Right kidney (tissue), 1 donor: ENCODE data around the gene MAST4.
"Not testable (repeated sequence)": the region's sequence is repeated elsewhere in the genome, so short reads cannot be mapped to it uniquely, and the experiment has no call there.

Experiments used
- DNase-seq: peaks from one replicate; pipeline ENCODE4 v3.0.0-alpha.2; 2016

MAST4 gene

GRCh38 chr5:66814146-66814991 is 218.2 kb downstream of the MAST4 start:
- peak; percentile 15 for DNase-seq

DNA sequence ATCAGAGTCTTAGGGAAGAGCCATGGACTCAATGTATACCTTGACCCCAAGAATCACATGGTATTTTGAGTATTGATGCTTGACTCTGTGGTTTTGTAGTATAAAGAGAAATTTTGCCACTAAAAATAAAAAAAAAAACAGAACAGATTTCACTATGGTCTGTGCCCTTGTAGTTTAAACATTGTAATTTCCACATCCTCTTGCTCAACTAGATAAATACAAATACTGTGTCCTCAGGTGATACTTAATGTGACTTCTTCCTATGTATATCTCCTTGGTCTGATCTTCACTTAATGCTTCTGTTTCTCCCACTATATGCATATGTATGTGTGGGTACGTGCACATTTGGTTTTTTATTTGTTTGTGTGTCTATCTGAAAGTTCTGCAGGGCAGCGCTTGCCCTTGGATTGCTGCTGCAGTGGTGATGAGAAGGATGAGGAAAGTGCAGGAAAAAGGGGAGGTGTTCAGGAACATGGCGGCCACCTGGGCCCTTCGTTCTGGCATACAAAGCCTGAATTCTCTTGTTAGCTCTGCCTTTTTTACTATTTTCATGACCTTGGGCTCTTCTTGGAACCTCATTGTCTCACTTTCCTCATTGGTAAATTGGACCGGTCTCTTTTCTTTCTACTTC is 222.2 kb downstream of the MAST4 start:
- DNase-seq = no peak

GRCh38 chr5:66818935-66819328 is 222.7 kb downstream of the MAST4 start:
- no peak for DNase-seq

DNA sequence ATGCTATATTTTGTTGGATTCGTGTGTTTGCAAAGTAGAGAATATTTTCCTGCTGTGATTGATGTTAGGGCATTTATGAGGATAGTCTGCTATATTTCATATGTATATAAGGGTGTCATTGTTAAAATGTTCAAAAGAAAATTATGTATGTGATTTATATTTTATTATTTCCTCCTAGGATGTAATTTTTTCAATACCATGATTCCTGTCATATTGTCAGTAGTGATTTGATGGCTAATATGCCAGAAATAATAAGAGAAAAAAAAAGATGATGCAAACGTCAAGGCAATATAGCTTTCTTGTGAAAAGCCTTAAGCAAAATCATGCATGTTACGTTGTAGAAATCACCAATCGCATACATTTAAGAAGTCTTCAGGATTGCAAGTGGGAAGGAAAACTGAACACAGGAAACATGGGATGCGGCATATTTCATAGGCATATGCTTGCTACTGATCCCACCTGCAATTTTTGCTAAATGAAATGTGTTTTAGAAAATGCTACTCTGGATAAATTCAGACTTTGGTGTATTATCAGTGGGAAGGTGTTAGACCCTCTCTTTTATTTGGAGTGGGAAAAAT is 224.5 kb downstream of the MAST4 start:
- DNase-seq = no peak

DNA sequence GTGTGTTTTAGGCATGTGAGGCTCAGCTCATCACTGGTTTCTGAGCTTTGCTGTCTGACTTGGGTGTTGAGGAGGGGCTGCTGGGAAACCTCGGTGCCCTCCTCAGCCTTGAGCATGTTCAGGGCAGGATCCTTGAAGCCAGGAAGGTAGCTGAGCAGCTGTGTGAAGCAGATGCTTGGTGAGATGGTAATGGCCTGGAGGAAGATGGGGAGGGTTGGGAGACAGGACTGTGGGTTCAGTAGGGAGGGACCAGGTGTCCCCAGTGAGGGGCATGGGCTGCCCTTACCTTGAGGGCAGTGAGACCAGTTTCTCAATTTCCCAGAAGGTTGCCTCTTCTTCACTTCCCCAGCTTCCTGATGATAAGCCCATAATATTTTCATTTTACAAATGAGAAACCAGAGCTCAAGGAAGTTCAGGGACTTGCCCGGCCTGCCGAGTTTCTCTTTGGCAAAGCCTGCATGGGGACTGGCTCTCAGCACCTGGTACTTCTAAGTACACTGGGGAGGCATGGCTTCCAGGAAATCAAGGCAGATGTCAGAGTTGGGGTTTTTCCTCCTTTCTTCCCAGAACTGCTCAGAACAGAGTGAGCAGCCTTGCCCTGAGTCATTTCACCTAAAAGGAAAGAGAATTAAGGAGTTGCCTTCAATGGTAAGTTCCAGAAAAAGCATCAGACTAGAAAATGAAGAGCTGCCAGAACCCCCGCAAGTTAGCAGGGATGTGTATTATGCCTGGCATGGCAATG is 225.7 kb downstream of the MAST4 start:
- DNase-seq = no peak

- DNase-seq = not testable (repeated sequence)
Observed at GRCh38 chr5:66822906-66823305, 226.7 kb downstream of the MAST4 start.

GRCh38 chr5:66824476-66824875 is 228.3 kb downstream of the MAST4 start:
- no peak for DNase-seq

GRCh38 chr5:66826263-66826662 is 230.1 kb downstream of the MAST4 start:
- DNase-seq = no peak

DNA sequence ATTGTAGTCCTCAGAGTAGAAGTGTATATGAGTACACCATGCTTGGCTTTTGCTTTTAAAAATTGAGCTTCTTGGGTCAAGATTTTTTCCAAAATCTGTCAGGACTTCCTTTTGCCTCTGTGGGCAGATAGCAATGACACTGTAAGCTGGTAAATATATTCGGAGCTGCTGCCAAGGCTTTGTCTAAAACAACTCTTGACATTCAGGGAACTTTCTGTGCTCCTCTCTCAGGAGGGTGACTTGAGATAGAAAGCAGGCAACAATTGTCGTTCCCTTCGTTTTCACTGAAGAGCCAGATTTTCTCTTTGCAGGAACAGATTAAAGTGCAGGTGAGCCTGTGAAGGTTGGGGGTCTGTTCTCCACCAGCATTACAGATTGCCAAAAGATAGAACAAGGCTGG is 230.5 kb downstream of the MAST4 start:
- DNase-seq = no peak

DNA sequence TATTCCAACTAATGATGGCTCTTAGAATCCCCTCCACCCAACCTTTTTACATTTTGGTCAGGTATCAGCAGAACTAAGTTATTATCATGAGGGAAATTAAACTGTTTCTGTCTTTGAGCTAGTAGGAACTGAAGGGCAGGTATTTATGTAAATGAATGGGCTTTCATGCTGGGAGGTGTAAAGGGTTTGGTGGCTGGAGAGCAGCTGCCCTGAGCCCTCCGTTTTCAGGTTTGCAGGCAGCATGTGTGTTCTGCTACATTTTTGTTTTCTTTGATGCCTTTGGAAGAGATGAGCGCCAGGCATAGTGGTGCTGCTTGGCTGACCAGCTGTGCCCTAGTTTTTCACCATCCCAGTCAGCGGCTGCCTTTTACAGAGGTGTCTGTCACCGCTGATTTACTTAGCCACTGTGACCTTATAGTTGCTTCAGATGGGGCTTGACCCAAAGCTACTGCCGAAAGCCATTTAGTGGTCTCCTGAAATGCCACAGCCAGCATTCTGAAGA is 231.9 kb downstream of the MAST4 start:
- no peak for DNase-seq

DNA sequence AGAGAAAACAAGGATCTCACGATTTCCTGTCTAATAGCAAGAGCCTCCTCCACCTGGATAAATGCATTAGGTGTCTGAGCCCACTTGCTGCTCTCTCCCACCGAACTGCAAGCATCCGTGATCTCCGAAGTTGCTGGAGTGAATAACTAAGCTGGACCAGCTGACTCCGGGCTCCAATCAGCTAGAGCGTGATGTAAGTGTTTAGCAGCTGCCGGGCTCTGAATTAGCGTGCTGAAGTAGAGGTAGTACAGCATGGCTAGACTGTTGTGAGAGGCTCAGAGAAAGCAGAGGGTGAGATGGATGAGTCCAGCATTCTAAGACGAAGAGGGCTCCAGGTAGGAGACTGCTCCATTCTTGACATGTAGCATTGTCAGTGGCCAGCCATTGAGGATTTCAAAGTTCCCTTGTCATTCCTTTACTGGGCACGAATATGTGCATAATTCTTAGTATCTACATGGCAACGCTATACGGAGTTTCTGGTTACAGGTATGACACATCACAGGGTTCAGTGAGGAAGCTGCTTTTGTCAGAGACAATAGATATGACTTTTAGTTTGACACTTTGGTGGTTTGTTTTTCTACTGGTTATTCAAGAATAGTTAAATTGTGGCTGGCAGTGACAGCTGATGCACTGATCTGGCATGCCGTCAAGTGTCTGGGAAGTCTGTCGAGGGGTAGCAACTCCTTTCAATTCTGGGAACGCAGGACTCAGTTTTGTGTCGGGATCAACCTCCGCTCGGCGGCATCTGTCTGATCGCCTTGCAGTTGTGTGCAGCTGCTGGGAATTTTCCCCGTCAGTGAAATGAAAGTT is 232.6 kb downstream of the MAST4 start:
- peak; percentile 71 for DNase-seq

DNA sequence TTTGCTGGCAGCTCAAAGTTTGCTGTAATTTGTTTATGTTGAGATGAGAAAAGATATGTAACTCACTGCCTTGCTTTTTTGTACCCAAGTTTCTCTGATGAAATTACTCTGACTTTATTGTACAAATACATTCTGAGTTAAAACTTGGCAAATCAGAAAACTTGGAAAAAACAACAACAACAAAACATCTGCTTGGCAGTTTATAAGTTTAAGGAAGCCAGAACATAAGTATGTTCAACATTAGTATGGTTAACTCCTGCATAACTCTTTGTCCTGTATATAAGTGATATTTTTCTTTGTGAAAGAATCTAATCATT is 233.1 kb downstream of the MAST4 start:
- DNase-seq = no peak

- no peak for DNase-seq
Observed at GRCh38 chr5:66829826-66830225, 233.6 kb downstream of the MAST4 start.

- DNase-seq = no peak
Observed at GRCh38 chr5:66830636-66831035, 234.4 kb downstream of the MAST4 start.

- no peak for DNase-seq
Observed at GRCh38 chr5:66839636-66840185, 243.5 kb downstream of the MAST4 start.

DNA sequence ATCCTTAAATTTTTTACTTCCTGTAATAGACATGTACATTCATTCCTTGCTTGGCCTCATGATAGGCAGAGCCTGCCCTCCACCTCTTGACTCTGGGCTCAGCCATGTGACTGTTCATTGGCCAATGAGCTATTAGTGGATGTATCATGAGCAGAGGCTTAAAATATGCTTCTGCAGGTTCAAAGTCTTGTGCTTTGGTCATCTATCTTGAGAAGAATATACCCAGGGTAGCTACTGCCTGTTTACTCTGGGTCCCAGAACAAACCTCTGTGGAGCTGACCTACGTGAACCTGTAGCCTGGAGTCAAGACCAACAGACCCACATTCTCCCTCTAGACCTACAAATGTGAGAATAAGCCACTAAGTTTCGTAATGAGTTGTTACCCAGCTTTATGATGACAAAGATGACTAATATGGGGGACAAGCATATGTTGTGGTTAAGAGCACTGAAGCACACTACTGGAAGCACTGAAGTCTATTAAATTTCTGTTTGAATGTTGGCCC is 244.4 kb downstream of the MAST4 start:
- DNase-seq = no peak

DNA sequence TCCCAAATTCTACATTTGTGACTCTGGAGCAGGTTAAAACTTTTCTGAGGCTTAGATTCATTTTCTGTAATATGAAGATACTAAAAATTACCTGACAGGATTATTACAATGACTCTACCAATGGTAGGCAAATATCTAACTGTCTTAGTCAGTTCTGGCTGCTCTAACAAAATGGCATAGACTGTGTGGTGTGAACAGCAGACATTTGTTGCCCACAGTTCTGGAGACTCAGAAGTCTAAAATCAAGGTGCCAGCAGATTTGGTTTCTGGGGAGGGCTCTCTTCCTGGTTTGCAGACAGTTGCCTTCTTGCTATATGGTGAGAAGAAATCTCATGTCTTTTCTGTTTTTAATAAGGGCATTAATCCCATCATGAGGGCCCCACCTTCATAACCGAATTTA is 245.1 kb downstream of the MAST4 start:
- DNase-seq = no peak

- no peak for DNase-seq
Observed at GRCh38 chr5:66842540-66842939, 246.3 kb downstream of the MAST4 start.

GRCh38 chr5:66843065-66843464 is 246.9 kb downstream of the MAST4 start:
- DNase-seq = no peak

GRCh38 chr5:66848749-66849641 is 252.8 kb downstream of the MAST4 start:
- no peak for DNase-seq
